Endothelial cell of hepatic sinusoid (primary cell): ENCODE results near the gene ERC2.
"Not testable (repeated sequence)": the region's sequence is repeated elsewhere in the genome, so short reads cannot be mapped to it uniquely, and the experiment has no call there.

Experiments used
- in situ Hi-C: cut with HindIII; loops from 2 replicates; pipeline ENCODE4 v1.10.0; 2017; ENCODE audit warnings: low sequenced_read_pairs

The ERC2 gene

DNA sequence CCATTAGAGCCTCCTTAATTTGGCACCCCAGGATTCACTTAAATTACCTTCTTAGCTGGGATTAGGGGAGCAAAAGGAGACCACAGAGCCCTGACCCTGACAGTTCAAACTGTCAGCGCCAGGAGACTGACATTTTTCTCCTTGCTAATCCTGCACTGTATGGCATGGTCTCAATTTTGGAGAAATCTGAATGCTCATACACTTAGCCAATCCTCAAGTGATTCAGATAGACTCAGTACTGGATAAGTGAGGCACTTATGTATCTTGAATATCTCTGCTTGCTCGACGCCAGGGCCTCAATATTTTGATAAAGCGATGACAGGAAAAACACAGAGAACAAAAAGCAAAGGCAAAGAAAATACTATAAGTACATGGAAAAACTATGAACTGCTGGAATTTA, 605.2 kb downstream of the ERC2 start:
- in situ Hi-C loops, result no loop called here

DNA sequence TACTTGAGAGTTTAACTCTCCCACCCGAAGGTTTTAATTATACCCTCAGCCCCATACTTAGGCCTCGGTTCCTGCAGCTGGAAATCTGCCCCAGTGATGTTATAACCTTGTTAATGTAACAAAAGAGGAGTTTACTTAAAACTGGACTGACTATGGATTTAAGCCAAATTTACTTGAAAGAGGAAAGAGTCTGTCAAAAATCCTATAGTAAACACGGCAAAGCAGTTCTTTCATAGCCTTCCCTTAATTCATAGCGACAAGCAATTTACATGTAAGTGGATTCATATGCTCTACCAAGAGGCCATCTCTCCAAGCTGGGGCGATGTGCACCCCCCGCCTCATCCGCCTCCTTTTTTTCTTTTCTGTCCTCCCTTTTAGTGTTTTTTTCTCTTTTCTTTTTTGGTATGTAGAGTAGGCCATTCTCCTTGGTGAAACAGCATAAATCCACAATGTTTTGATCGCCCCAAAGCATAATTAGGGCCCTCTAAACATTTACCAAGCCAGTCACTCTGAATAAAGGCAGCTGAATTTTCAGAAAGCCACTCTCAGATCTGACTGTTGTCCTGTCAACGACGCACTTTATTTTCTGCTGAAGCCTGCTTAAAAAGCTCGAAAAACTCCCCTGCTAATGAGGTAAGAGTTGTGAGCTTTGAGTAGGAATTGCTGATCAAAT, 608.1 kb downstream of the ERC2 start:
- in situ Hi-C loops, result no loop called here

GRCh38 chr3:55859305-55859704, 609.0 kb downstream of the ERC2 start:
- in situ Hi-C loops, result no loop called here

DNA sequence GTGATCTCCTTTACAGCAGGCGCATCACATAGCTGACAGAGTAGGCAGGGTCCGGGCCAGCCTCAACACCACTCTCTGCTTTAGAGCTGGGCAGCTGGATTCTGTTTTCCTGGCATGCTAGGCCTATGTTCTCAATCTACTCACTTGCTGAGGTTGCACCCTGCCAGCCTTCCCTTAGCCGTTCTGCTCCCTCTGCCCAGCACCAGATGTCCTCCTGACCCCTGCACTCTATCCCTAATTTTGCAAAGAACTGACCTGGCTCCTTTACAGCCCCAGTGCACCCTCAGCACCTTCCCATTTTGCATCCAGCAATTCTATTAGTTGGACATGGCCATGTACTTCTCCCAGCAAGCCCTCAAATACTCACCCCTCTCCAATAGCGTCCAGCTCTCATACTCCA, 609.5 kb downstream of the ERC2 start:
- in situ Hi-C loops, result no loop called here

- in situ Hi-C loops, result no loop called here
These were observed 610.0 kb downstream of the ERC2 start for GRCh38 chr3:55858302-55858701.

DNA sequence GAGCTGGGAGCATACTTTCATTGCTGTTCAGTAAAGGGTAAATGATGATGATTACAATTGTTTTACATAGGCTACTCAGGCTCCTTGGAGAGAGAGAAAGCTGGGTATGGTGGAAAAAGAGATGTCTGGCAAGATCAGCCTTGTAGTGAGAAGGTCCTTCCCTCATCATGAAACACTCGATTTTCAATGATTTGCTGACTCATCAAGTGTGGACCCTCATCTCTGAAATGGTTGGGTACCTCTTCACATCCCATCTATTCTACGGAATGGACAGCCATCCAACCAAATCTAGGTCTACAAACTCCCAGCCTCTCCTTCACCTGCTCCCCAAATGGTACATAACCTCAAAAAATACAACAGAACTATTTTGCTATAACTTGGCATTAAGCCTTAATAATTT, 610.6 kb downstream of the ERC2 start:
- in situ Hi-C loops, result no loop called here

DNA sequence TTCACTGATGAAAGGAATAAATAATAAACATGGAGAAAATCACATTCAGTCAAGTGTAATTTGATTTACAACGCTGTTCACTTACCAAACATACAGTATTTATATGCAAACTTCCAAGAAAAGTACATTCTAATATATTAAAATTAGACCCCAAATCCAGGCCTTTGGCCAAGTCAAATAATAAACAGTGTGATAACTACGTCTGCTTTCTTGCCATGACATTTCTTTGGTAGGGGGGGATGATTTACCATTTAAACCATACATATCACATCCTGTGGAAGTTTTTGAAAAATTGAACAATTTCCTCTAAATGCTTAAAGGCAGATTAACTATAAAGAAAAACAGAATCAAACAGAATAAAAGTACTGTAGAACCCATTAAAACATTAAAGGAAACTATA, 613.0 kb downstream of the ERC2 start:
- in situ Hi-C loops, result no loop called here

DNA sequence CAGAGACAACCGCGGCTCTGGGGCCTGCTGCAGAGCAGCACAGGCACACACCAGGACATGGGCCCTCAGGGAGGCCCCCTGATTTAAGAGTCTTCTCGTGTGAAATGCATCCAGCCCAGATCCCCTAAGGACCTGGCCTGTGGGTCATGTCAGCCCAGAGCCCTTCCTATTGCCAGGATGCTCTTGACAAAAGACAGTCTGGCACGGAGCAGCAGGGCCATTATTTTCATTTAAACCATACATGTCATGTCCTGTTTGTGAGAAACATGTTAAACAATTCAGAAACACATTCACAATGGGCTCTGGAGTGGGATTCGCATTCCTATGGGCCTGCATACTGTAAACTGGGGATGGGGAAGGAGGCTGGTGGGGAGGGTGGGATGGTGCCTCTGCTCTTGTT, 613.8 kb downstream of the ERC2 start:
- in situ Hi-C loops, result no loop called here

- in situ Hi-C loops, result no loop called here
These were observed 615.9 kb downstream of the ERC2 start for GRCh38 chr3:55852326-55852725.

GRCh38 chr3:55842204-55842603, 626.1 kb downstream of the ERC2 start:
- in situ Hi-C loops, result no loop called here

DNA sequence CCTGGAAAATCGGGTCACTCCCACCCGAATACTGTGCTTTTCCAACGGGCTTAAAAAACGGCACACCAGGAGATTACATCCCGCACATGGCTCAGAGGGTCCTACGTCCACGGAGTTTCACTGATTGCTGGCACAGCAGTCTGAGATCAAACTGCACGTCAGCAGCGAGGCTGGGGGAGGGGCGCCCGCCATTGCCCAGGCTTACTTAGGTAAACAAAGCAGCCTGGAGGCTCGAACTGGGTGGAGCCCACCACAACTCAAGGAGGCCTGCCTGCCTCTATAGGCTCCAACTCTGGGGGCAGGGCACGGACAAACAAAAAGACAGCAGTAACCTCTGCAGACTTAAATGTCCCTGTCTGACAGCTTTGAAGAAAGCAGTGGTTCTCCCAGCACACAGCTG, 636.4 kb downstream of the ERC2 start:
- in situ Hi-C loops, result not testable (repeated sequence)

DNA sequence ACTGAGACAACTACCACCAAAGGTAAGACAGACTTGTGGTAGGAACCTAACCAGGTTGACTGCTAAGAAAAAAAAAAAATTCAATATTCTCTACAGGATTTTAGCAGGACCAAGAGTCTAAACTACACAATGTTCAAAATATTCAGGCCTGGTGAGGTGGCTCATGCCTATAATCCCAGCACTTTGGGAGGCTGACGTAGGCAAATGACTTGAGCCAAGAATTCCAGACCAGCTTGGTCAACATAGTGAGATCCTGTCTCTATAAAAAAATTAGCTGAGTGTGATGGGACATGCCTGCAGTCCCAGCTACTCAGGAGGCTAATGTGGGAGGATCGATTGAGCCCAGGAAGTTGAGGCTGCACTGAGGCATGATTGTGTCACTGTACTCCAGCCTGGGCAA, 639.6 kb downstream of the ERC2 start:
- in situ Hi-C loops, result no loop called here

GRCh38 chr3:55827786-55828185, 640.5 kb downstream of the ERC2 start:
- in situ Hi-C loops, result no loop called here

GRCh38 chr3:55826731-55827496, 641.4 kb downstream of the ERC2 start:
- in situ Hi-C loops, result no loop called here

- in situ Hi-C loops, result no loop called here
These were observed 642.2 kb downstream of the ERC2 start for GRCh38 chr3:55826097-55826496.

DNA sequence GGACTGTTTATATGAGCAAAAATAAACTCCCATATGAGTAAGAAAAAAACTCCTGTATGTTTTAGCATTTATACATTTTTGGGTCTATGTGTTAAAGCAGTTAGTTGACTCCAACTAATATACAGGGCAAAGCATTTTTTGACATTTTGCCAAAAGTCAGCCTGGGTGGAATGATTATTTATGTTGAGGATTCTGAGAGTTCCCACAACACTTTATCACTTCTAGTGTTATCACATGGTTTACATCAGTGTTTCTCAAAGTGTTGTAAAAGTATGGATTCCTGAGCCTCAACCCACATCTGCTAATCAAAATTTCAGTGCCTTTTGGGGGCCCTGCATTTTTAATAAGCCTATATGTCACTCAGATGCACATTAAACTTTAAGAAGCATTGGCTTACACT, 643.9 kb downstream of the ERC2 start:
- in situ Hi-C loops, result no loop called here

GRCh38 chr3:55823829-55824228, 644.4 kb downstream of the ERC2 start:
- in situ Hi-C loops, result no loop called here

DNA sequence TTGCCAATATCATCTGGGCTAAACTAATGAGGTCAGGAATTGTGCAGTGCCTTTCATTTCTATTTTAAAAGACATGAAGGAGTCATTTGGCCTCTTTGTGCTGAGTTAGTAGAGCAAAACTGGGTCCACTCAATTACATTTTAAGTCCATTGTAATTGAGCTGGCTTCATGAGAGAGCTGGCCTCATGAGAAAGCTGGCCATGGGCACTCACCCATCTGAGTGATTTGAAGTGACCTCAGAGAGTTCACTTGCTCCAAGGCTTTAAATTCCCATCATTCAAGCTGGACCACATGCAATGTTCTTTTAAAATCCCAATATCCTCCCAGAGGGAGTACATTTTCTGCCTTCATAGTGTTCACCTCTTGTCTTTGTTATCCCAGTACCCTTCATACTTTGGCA, 645.3 kb downstream of the ERC2 start:
- in situ Hi-C loops, result no loop called here

- in situ Hi-C loops, result no loop called here
These were observed 649.3 kb downstream of the ERC2 start for GRCh38 chr3:55819005-55819404.

GRCh38 chr3:55818485-55818884, 649.8 kb downstream of the ERC2 start:
- in situ Hi-C loops, result no loop called here

GRCh38 chr3:55816794-55817576, 651.3 kb downstream of the ERC2 start:
- in situ Hi-C loops, result no loop called here

DNA sequence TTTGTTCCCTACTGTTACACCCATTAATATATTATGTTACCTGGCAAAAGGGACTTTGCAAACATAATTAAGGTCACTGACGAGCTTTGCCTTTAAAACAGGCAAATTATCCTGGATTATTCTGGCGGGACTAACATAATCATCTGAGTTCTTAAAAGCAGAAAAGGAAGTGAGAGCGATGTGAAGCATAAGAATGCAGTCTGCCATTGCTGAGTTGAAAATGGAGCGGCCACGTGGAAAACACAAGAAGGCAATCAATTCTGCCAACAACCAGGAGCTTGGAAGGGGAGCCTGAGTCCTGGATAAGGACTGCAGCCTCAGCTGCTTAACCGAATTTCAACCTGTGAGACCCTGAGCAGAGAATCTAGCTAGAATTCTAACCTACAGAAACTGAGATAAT, 653.0 kb downstream of the ERC2 start:
- in situ Hi-C loops, result no loop called here
